ENCODE measurements around the gene TMEM190.
A peak's percentile ranks its signal among the peaks of the same experiment; 100 is the strongest.

TMEM190 gene

GRCh38 chr19:55352040-55352439 lies 24.6 kb upstream of the TMEM190 start:
- no peak for DNase-seq

- DNase-seq = no peak
Observed at GRCh38 chr19:55352549-55353145, 24.0 kb upstream of the TMEM190 start.

GRCh38 chr19:55353356-55353802 lies 23.2 kb upstream of the TMEM190 start:
- DNase-seq = peak in 1 of 6 experiments; percentile 48

- peak in 5 of 6 experiments; percentile 51 to 75 (median 65) for DNase-seq
Observed at GRCh38 chr19:55353803-55354697, 22.6 kb upstream of the TMEM190 start.

GRCh38 chr19:55354698-55355212 lies 21.9 kb upstream of the TMEM190 start, which contains the start of gene COX6B2:
Gene COX6B2 (minus strand): TSS chr19:55354719. CDS start chr19:55354521, 198 bp downstream.
- DNase-seq = no peak

GRCh38 chr19:55355213-55355821 lies 21.3 kb upstream of the TMEM190 start:
- no peak for DNase-seq

GRCh38 chr19:55358493-55358892 lies 18.1 kb upstream of the TMEM190 start:
- no peak for DNase-seq

- DNase-seq = no peak
Observed at GRCh38 chr19:55358943-55359908, 17.4 kb upstream of the TMEM190 start.

- DNase-seq = no peak
Observed at GRCh38 chr19:55360902-55361301, 15.7 kb upstream of the TMEM190 start.

GRCh38 chr19:55362174-55362989 lies 14.2 kb upstream of the TMEM190 start:
- DNase-seq = no peak

- no peak for DNase-seq
Observed at GRCh38 chr19:55362990-55363716, 13.5 kb upstream of the TMEM190 start, which contains the start of gene GARIN5B. Gene GARIN5B (minus strand): TSS chr19:55363260. CDS start chr19:55363066, 194 bp downstream.

- no peak for DNase-seq
Observed at GRCh38 chr19:55365245-55365644, 11.4 kb upstream of the TMEM190 start.

- DNase-seq = no peak
Observed at GRCh38 chr19:55365964-55366363, 10.7 kb upstream of the TMEM190 start.

GRCh38 chr19:55366790-55367189 lies 9.8 kb upstream of the TMEM190 start:
- no peak for DNase-seq

- DNase-seq = no peak
Observed at GRCh38 chr19:55368106-55368505, 8.5 kb upstream of the TMEM190 start.

GRCh38 chr19:55368701-55369563 lies 7.7 kb upstream of the TMEM190 start:
- no peak for DNase-seq

- peak in 3 of 6 experiments; percentile 18 to 31 (median 20) for DNase-seq
Observed at GRCh38 chr19:55369653-55370304, 6.8 kb upstream of the TMEM190 start.

- DNase-seq = no peak
Observed at GRCh38 chr19:55370305-55370988, 6.2 kb upstream of the TMEM190 start, which contains the start of gene IL11. Gene IL11 (minus strand): TSS chr19:55370463. CDS start chr19:55370310, 153 bp downstream.
